ENCODE data around the gene CD300LB. TPM values are rescaled to one million over a fixed set of nuclear protein-coding genes. Genes with fewer than 3 reads are reported as not detected.

The CD300LB gene
- total and polyA plus RNA-seq, 10 of the 15 experiments (the other 5 are each of a cell fraction or from before 2014, with no cell fraction given): 0.08 to 0.57 (median 0.25) TPM; not detected in 4

- no peak overlapping the region for H3K27ac ChIP-seq (ENCODE audit: control insufficient read depth, insufficient read depth)
- intact Hi-C loops (cut with micrococcal nuclease; ENCODE audit: unreplicated experiment): no loop called here
- 41% methylated on average over 7 of the region's 7 CpGs for WGBS (ENCODE audit: insufficient coverage, insufficient replicate concordance, low lambda C conversion rate, missing lambda C conversion rate)
- no peak for TF ChIP-seq BACH1 (IDR thresholded peaks at IDR 0.05; ENCODE audit: borderline replicate concordance)
- no peak for TF ChIP-seq NFYA (IDR thresholded peaks at IDR 0.05; ENCODE audit: borderline replicate concordance, low read depth, low read length)
- TF ChIP-seq SUZ12 (IDR thresholded peaks at IDR 0.05; ENCODE audit: unreplicated experiment): no peak
- TF ChIP-seq WRNIP1 (IDR thresholded peaks at IDR 0.05; ENCODE audit: borderline replicate concordance, low read depth, low read length): no peak
- TF ChIP-seq ZNF687 (IDR thresholded peaks at IDR 0.05): no peak
- no peak for TF ChIP-seq NKRF (conservative IDR thresholded peaks at IDR 0.05)
- TF ChIP-seq JUNB (IDR thresholded peaks at IDR 0.05): no peak
- no peak for TF ChIP-seq MTA3 (IDR thresholded peaks at IDR 0.05; ENCODE audit: borderline replicate concordance, low read length)
- TF ChIP-seq SIN3A (IDR thresholded peaks at IDR 0.05; ENCODE audit: low read depth, low read length): no peak
- TF ChIP-seq CEBPB (IDR thresholded peaks at IDR 0.05; ENCODE audit: borderline replicate concordance in 1 of 2, low read depth in 2 of 2, low read length in 2 of 2): no peak
- TF ChIP-seq ZNF622 (IDR thresholded peaks at IDR 0.05): no peak
- no peak for TF ChIP-seq CREB1 (IDR thresholded peaks at IDR 0.05; ENCODE audit: low read depth)
- TF ChIP-seq ZBTB40 (IDR thresholded peaks at IDR 0.05; ENCODE audit: borderline replicate concordance): no peak
Observed at GRCh38 chr17:74547264-74547663, 16.0 kb upstream of the CD300LB start.

More at GRCh38 chr17:74547264-74547663, 16.0 kb upstream of the CD300LB start:
- H3K4me2 ChIP-seq (ENCODE audit: control insufficient read depth, insufficient read depth): no peak overlapping the region
- CTCF ChIA-PET: no interaction called here
- POLR2A ChIA-PET: no interaction called here
- H3K79me2 ChIP-seq (ENCODE audit: control insufficient read depth, insufficient read depth, low read length): no peaks in the 10 kb centered on the region
- no peaks in the 10 kb centered on the region for H4K20me1 ChIP-seq (ENCODE audit: control insufficient read depth, insufficient read depth)
- H3K27me3 ChIP-seq (replicated peaks in 1 of 2; ENCODE audit: control insufficient read depth in 2 of 2, insufficient read depth in 2 of 2, low read length in 1 of 2): no peaks in the 10 kb centered on the region; a peak in 2 of 4 replicates
- no peak overlapping the region for H3K9ac ChIP-seq (ENCODE audit: control insufficient read depth, insufficient read depth, low read length)
- in situ Hi-C loops (cut with MboI): no loop called here
- no TSS peak for BruUV-seq (replicated peaks)
- no peaks in the 10 kb centered on the region for H3K4me1 ChIP-seq (ENCODE audit: control insufficient read depth, insufficient read depth, low read length)
- no peaks in the 10 kb centered on the region for H3K36me3 ChIP-seq (ENCODE audit: control insufficient read depth in 2 of 2, insufficient read depth in 2 of 2, low read length in 1 of 2)
- no peak for FAIRE-seq
- no peak for ATAC-seq
- no peak overlapping the region for H2AFZ ChIP-seq (ENCODE audit: control insufficient read depth, low read depth, low read length)
- DNase-seq (ENCODE audit: low read depth, low spot score): no peak
- RAD21 ChIA-PET (ENCODE audit: unreplicated experiment): no interaction called here
- H3K4me3 ChIP-seq: no peak overlapping the region
- SMC1A ChIA-PET (ENCODE audit: uncharacterized antibody, unreplicated experiment): no interaction called here
- H3K9me3 ChIP-seq (replicated peaks; ENCODE audit: control insufficient read depth, insufficient read depth, low read length): no peaks in the 10 kb centered on the region

Measured in GM12878 (cell line).